ENCODE results near the gene TBC1D17. TPM values are rescaled to one million over a fixed set of nuclear protein-coding genes. Genes with fewer than 3 reads are reported as not detected.

TBC1D17 gene
- total and polyA plus RNA-seq, 10 of the 15 experiments (the other 5 are each of a cell fraction or from before 2014, with no cell fraction given) = 0.42 to 20.4 (median 11.2) TPM

GRCh38 chr19:49850487-49851342, 26.8 kb upstream of the TBC1D17 start, which contains the start of gene PTOV1 (continued):
- no peak for TF ChIP-seq NFIC (IDR thresholded peaks at IDR 0.05; ENCODE audit: low read depth, low read length)
- peak; percentile 94; the same call in 1 of the 2 replicates for TF ChIP-seq HDGF (IDR thresholded peaks at IDR 0.05)
- TF ChIP-seq SUPT20H (IDR thresholded peaks at IDR 0.05; ENCODE audit: borderline replicate concordance, control insufficient read depth, low read depth, low read length) = no peak
- no peak for TF ChIP-seq IRF4 (IDR thresholded peaks at IDR 0.05; ENCODE audit: low read depth, low read length)
- peak; percentile 95 for TF ChIP-seq ATF7 (IDR thresholded peaks at IDR 0.05; ENCODE audit: low read depth)
- TF ChIP-seq ZBTB33 (IDR thresholded peaks at IDR 0.05) = no peak
- no peak for TF ChIP-seq WRNIP1 (IDR thresholded peaks at IDR 0.05; ENCODE audit: borderline replicate concordance, low read depth, low read length)
- no peak for TF ChIP-seq ATF3 (IDR thresholded peaks at IDR 0.05; ENCODE audit: borderline replicate concordance, extremely low read depth, low read depth, low read length)
- peak; percentile 87 for TF ChIP-seq POLR2A (IDR thresholded peaks at IDR 0.05; ENCODE audit: low read depth, low read length)
- no peak for TF ChIP-seq ZNF217 (IDR thresholded peaks at IDR 0.05)
- TF ChIP-seq E2F4 (IDR thresholded peaks at IDR 0.05; ENCODE audit: low read depth, low read length) = no peak
- peak; percentile 45 for TF ChIP-seq RELA (IDR thresholded peaks at IDR 0.05; ENCODE audit: borderline replicate concordance, partially characterized antibody)
- TF ChIP-seq IKZF2 (IDR thresholded peaks at IDR 0.05) = peak; percentile 23 to 24; a peak in 1 of 4 replicates
- no peak for TF ChIP-seq PAX8 (IDR thresholded peaks at IDR 0.05)
- TF ChIP-seq FOXM1 (IDR thresholded peaks at IDR 0.05; ENCODE audit: low read depth, low read length) = no peak
- TF ChIP-seq POU2F2 (IDR thresholded peaks at IDR 0.05; ENCODE audit: borderline replicate concordance, low read depth, low read length) = no peak
- TF ChIP-seq EED (IDR thresholded peaks at IDR 0.05; ENCODE audit: low read depth) = no peak
- TF ChIP-seq SMAD5 (IDR thresholded peaks at IDR 0.05; ENCODE audit: low read depth) = no peak
- no peak for TF ChIP-seq NFYB (IDR thresholded peaks at IDR 0.05; ENCODE audit: insufficient read depth, low read depth, low read length)
- no peak for TF ChIP-seq HSF1 (IDR thresholded peaks at IDR 0.05; ENCODE audit: low read depth, low read length)
- TF ChIP-seq NKRF (conservative IDR thresholded peaks at IDR 0.05) = no peak
- 0 out of 2 replicates have a peak, but pooled peaks have one; percentile 61 for TF ChIP-seq DPF2 (IDR thresholded peaks at IDR 0.05)
- TF ChIP-seq PKNOX1 (IDR thresholded peaks at IDR 0.05) = peak; percentile 40
